Adipocyte (in vitro differentiated cells): ENCODE measurements around the gene CTSF.

ENCODE experiments used
- DNase-seq: peaks from one replicate; pipeline ENCODE4 v3.0.0-alpha.2; 2015; ENCODE audit warnings: low read depth
- H3K27me3 ChIP-seq: replicated peaks from 2 replicates; pipeline ENCODE4 v1.7.0; 2013; ENCODE audit warnings: mild to moderate bottlenecking, low read length, moderate library complexity; ENCODE audit not compliant: control insufficient read depth, insufficient read depth
- H3K36me3 ChIP-seq: 2 replicates; pipeline ENCODE4 v1.7.0; 2013; ENCODE audit warnings: low read length, mild to moderate bottlenecking, moderate library complexity; ENCODE audit not compliant: control insufficient read depth, insufficient read depth, severe bottlenecking
- H3K4me1 ChIP-seq: 2 replicates; pipeline ENCODE4 v1.7.0; 2013; ENCODE audit warnings: mild to moderate bottlenecking, low read length, moderate library complexity; ENCODE audit not compliant: control insufficient read depth, insufficient read depth
- H3K4me3 ChIP-seq: 2 replicates; pipeline ENCODE4 v1.7.0; 2013; ENCODE audit warnings: mild to moderate bottlenecking, low read length, moderate library complexity
- H3K9ac ChIP-seq: 2 replicates; pipeline ENCODE4 v1.7.0; 2013; ENCODE audit warnings: mild to moderate bottlenecking, low read length, moderate library complexity
- H3K9me3 ChIP-seq: 2 replicates; pipeline ENCODE4 v1.7.0; 2013; ENCODE audit warnings: mild to moderate bottlenecking, low read length, moderate library complexity; ENCODE audit not compliant: control insufficient read depth

CTSF gene

DNA sequence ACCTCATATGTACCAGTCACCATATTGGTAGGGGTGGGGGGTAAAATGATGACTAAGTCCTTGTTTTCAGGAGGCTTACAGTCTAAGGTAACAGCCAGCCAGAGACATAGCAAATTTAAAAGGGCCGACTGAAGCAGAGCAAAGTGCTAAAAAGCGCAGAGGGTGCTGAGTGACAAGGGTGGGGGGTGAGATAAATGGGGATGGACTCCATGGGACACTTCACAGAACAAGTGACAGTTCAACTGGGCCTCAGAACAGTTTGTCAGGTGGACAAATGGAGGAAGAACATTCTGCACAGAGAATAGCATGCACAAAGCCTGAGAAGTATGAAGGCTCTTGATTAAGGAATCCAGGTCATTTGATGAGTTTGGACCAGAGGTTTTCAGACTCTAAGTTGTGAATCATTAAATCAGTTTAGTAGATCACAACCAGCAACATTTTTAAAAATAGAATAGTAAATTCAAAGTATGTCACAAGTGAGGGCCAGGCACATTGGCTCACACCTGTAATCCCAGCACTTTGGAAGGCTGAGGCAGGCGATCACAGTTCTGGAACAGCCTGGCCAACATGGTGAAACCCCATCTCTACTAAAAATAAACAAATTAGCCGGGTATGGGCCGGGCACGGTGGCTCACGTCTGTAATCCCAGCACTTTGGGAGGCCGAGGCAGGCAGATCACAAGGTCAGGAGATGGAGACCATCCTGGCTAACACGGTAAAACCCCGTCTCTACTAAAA lies 43.9 kb downstream of the CTSF start:
- H3K4me1 ChIP-seq = no peaks in the 10 kb centered on the region

GRCh38 chr11:66523611-66524010 lies 44.8 kb downstream of the CTSF start:
- no peak overlapping the region for H3K4me3 ChIP-seq
- H3K9ac ChIP-seq = no peak overlapping the region
- H3K4me1 ChIP-seq = no peaks in the 10 kb centered on the region
- H3K27me3 ChIP-seq = no peaks in the 10 kb centered on the region
- H3K36me3 ChIP-seq = peaks cover 35% of the 10 kb centered on the region
- no peak for DNase-seq
- H3K9me3 ChIP-seq = no peaks in the 10 kb centered on the region

More for the DNA sequence above, 43.9 kb downstream of the CTSF start:
- H3K9ac ChIP-seq = no peak overlapping the region
- no peak for DNase-seq
- H3K4me3 ChIP-seq = no peak overlapping the region
- H3K9me3 ChIP-seq = no peaks in the 10 kb centered on the region
- no peaks in the 10 kb centered on the region for H3K27me3 ChIP-seq
- H3K36me3 ChIP-seq = peaks cover 33% of the 10 kb centered on the region
